Head of caudate nucleus (tissue), 42 donors: ENCODE measurements around the gene ADRA2A.
A peak's percentile ranks its signal among the peaks of the same experiment; 100 is the strongest.

Experiments used
- DNase-seq, 42 donors: peaks; one replicate each; pipeline versions ENCODE4 v3.0.0 to v3.0.0-alpha.2; 2020 to 2021; ENCODE audit warnings: mixed read lengths in 7 of 42
- intact Hi-C: fragments of 100-400 bp; cut with DNase I; formaldehyde crosslinking; loops from one replicate; pipeline ENCODE4 v1.15.0; 2022

ADRA2A gene

DNA sequence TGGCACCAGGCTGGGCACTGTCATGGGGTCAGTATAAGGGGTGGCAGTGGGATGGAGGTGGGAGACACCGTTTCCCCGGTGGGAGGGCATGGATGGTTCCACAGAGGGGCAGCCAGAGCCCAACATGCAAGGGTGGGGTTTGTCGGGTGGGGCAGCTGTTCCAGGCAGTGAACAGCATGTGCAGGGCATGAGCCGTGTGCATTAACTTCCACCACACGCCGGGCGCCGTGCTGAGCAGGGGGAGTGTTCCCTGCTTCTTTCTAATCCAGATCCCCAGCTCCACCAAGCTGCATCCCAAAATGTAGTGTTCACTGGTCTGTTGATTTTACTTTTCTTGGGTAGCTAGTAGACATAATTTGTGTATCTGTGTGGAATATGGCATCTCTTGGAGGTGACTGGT is 29.3 kb downstream of the ADRA2A start:
- no peak for DNase-seq
- intact Hi-C loops: no loop called here

DNA sequence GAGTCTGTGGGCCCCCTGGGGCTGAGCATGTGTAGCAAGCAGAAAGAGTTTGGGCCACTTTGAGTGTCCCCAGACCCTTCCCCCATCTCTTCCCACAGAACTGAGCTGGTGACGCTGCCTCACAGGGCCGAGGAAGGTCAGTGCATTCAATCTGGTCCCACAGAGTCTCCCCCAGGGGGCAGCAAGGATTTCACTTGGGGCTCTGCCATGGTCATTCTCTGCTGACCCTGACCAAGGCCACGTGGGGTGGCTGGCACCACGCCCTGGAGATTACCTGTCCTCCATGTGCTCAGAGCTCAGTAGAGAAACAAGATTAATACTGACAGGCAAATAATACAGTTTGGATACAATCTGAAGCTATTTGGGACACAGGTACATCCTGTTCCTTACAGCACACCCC is 30.2 kb downstream of the ADRA2A start:
- intact Hi-C loops: no loop called here
- no peak for DNase-seq

- no peak for DNase-seq
- intact Hi-C loops: no loop called here
Measured at GRCh38 chr10:111107846-111108245, 31.0 kb downstream of the ADRA2A start.

DNA sequence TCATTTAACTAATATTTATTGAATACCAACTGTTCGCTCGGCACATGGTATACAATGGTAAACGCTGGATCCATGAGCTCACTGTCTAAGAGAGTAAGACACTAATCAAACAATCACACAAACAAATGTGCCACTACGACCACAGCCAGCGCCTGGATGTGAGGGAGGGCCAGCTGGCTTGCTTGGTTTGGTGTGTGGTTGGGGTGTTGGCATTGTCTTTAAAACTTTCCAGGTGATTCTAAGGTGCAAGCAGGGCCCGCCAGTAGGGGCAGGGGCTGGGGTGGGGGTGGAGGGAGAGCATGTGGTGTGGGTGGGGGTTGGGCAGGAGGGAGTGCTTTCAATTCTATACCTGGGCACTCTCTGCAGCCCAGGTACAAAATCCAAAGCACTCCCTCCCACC is 31.6 kb downstream of the ADRA2A start:
- peak in 1 of 42 donors; percentile 16 for DNase-seq
- intact Hi-C loops: no loop called here

GRCh38 chr10:111109501-111110242 is 32.8 kb downstream of the ADRA2A start:
- intact Hi-C loops: no loop called here
- no peak for DNase-seq

GRCh38 chr10:111110771-111111170 is 33.9 kb downstream of the ADRA2A start:
- DNase-seq: no peak
- intact Hi-C loops: no loop called here

GRCh38 chr10:111112333-111112732 is 35.5 kb downstream of the ADRA2A start:
- DNase-seq: no peak
- intact Hi-C loops: no loop called here

DNA sequence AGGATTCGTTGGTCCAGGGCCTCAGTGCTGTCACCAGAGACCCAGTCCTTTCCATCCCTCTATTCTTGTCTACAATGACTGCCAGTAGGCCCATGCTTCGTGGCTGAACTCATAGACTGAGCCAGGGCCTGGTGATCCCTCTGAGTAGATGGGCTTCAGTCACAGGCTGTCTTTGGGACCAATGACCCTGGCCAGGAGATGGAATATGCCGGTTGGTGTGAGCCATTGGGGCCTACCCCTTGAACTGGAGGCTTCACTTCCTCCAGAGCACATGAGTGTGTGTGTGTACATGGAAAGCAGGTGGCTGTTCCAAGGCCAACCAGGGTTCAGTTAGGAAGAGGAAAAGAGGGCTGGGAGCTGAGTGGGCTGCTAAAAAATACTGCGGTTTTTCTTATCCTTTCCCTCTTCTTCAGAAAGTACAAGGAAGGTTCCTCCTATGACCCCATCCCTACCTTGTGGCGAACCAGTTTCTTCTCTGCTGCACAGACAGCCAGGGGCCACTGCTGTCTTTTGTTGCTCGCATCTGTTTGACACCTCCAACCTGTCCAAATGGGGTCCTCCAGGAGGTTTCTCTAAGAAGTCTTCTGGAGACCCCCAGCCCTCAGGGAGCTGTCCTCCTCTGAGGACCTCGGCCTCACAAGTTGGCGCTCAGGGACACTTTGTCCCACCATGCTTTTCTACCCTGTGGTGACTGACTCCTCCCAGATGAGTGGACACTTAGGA is 36.6 kb downstream of the ADRA2A start:
- intact Hi-C loops: no loop called here
- DNase-seq: peak in 1 of 42 donors; percentile 13

GRCh38 chr10:111113961-111114757 is 37.3 kb downstream of the ADRA2A start:
- intact Hi-C loops: no loop called here
- DNase-seq: peak in 9 of 42 donors; percentile 6 to 53 (median 28)

GRCh38 chr10:111114758-111115500 is 38.1 kb downstream of the ADRA2A start:
- intact Hi-C loops: no loop called here

DNA sequence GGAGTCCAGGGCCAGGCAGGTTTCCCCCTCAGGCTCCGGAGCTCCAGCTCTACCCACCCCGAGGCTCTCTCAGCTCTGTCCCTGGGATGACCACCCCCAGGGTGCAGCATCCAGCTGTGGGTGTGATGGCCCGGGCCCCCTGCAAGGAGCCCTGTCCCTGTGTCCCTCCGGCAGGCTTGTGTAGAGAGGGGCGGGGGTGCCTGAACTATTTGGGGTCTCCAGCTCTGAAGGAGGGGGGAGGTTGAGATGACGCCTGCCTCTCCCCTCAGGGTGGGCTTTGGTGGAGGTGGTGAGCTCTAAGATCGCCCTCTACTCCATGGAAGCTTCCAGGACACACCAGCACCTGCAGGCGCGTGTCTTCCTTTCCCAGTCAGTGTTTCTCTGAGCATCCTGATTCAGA is 39.4 kb downstream of the ADRA2A start:
- DNase-seq: no peak

More at GRCh38 chr10:111114758-111115500, 38.1 kb downstream of the ADRA2A start:
- DNase-seq: no peak

DNA sequence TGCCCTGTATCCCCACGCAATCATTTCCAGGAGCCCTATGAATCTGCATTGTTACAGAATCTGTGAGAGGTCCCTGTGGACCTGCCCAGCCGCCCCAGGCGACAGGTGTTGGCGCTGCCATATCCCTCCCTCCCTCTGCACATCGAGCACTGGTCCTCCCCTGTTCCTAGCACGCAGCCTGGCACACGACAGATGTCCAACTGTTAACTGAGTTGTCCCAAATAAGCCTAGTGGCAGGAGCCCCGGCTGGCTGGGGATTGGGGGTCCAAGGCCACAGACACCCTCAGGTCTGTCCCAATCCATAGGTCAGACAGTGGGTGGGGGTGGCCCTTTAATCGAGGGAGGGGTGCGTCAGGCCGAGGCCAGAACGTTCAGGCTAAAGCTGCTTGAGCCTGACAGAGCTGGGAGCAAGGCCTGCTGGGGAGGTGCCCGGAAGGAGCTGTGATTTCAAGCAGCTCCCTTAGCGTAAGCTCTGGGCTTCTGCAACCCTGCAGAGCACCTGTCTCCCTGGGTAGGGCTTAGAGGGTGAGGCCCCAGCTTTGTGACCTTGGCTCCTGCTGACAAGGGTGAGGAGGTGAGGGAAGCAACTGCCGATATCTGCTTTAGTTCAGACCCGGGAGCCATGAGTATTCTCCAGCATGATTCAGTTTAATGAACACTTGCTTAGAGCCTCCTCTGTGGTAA is 40.1 kb downstream of the ADRA2A start:
- peak in 1 of 42 donors; percentile 9 for DNase-seq
- intact Hi-C loops: no loop called here

More for the DNA sequence above, 39.4 kb downstream of the ADRA2A start:
- intact Hi-C loops: no loop called here

- peak in 1 of 42 donors; percentile 12 for DNase-seq
- intact Hi-C loops: no loop called here
Measured at GRCh38 chr10:111117528-111118277, 40.9 kb downstream of the ADRA2A start.

DNA sequence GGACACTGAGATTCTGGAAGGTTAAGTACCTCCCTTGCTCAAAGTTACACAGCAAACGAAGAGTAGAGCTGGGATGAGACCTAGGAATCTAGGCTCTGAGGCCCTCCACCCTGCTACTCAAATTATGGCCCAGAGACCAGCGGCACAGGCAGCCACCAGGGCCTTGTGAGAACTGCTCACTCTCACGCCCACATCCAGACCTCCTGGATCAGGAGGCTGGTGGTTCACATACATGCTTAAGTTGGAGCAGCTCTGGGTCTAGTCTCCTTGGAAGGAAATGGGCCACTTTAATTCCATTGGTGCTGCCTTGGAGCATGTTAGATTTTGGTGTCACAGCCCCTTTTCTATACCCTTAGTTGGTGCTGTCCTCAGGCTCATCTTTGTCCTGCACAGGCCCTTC is 41.9 kb downstream of the ADRA2A start:
- no peak for DNase-seq
- intact Hi-C loops: no loop called here

DNA sequence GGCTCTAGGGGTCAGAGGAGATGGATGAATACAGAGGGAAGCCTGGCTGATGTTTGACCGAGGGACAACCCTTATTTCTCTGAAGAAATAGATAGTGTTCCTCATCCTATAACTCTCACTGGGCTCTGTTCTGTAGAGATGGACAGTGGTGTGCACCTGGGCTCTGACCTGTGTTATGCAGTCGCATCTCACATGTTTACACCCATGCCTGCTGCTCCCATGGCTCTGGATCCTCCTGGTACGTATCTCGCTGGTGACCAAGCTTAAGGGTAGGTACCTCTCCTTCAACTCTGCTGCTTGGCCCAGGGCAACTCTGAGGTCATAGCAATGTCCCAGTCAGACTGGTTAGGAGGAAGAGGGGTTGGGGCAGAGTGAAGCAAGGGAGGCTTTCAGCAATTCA is 42.8 kb downstream of the ADRA2A start:
- intact Hi-C loops: no loop called here
- DNase-seq: peak in 1 of 42 donors; percentile 8

DNA sequence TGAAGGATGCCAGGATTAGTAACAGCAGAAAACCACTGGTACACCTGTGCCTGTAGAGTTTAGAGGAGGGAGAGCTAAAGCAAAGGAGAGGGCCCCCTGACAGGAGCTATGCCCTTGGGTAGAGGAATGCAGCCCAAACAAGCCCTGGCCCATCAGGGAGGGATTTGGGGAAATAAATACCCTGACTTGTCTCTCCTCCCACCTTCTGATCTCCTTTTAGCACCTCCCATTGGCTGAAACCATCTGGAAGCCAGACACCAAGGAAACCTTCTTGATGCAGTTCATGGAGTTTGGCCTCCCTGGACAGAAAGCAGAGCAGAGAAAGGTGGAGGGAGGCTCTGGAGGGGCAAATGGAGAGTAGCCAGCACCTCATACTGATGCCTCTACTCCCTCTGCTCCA is 45.3 kb downstream of the ADRA2A start:
- peak in 1 of 42 donors; percentile 6 for DNase-seq
- intact Hi-C loops: no loop called here

DNA sequence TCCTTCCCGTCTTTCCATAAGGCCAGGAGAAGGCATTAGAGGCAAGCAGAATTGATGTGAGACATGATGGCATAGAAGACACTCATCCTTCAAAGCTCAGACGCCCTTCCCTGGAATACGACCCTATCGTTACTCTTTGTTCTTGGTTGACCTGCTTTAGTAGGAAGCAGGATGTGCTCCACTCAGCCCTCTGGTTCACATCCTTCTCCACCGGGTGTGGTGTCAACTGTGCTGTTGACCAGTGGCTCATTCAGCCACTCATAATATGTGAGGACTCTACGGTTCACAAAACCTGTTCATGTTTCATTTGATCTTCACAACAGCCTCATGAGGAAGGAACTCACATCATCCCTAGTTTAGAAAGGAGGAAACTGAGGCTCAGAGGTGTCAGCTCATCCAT is 47.1 kb downstream of the ADRA2A start:
- no peak for DNase-seq
- intact Hi-C loops: no loop called here

DNA sequence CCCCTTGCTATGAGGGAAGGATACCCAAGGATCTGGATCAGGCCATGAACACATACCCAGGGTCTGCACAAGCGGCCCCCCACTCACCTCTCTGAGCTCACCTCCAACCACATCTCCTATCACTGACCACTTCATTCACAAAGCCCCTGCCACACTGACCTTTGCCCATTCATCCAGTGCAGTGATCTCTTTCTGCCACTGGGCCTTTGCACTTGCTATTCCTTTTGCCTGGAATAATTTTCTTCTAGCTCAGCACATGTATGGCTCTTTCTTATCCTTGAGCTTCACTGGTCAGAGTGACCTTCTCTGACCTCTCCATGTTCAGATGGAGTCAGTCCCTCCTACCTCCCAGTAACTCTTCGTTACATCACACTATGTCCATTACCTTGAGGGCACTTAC is 48.3 kb downstream of the ADRA2A start:
- DNase-seq: no peak
- intact Hi-C loops: no loop called here
